Subcutaneous abdominal adipose tissue (tissue), 5 donors: ENCODE measurements around the gene MCOLN1.

Source experiments
- H3K27ac ChIP-seq: one replicate; pipeline ENCODE4 v1.7.0; 2013; ENCODE audit warnings: low read depth, mild to moderate bottlenecking, inconsistent platforms, low read length, moderate library complexity
- H3K27me3 ChIP-seq, 5 donors: one replicate each; pipeline ENCODE4 v1.7.0; 2013; ENCODE audit warnings: low read length in 5 of 5, inconsistent platforms in 1 of 5; ENCODE audit not compliant: control insufficient read depth in 5 of 5, insufficient read depth in 4 of 5
- H3K36me3 ChIP-seq, 5 donors: one replicate each; pipeline ENCODE4 v1.7.0; 2013; ENCODE audit warnings: low read length in 5 of 5; ENCODE audit not compliant: control insufficient read depth in 5 of 5, insufficient read depth in 5 of 5
- H3K4me1 ChIP-seq, 5 donors: one replicate each; pipeline ENCODE4 v1.7.0; 2013; ENCODE audit warnings: low read length in 5 of 5, mild to moderate bottlenecking in 3 of 5, moderate library complexity in 1 of 5; ENCODE audit not compliant: control insufficient read depth in 5 of 5, insufficient read depth in 5 of 5
- H3K4me3 ChIP-seq, 5 donors: one replicate each; pipeline ENCODE4 v1.7.0; 2013; ENCODE audit warnings: low read length in 5 of 5, low read depth in 1 of 5
- H3K9ac ChIP-seq, 5 donors: one replicate each; pipeline ENCODE4 v1.7.0; 2013; ENCODE audit warnings: low read length in 5 of 5, mild to moderate bottlenecking in 4 of 5, moderate library complexity in 3 of 5
- H3K9me3 ChIP-seq, 5 donors: one replicate each; pipeline ENCODE4 v1.7.0; 2013; ENCODE audit warnings: low read length in 5 of 5; ENCODE audit not compliant: control insufficient read depth in 5 of 5
- donor health status: healthy.
- donor health status: healthy.
- donor health status: healthy.
- donor health status: healthy.
- donor health status: healthy.

The MCOLN1 gene

GRCh38 chr19:7522072-7522922 lies at the start of gene MCOLN1:
Gene MCOLN1 (plus strand): TSS chr19:7522624. CDS start chr19:7522751, 127 bp downstream.
- Histone ChIP-seq H3K9ac (peak within 1 kb of the TSS; percentile 26 to 90 (median 84)), H3K9me3 (no peaks in the 10 kb centered on the region), H3K27ac (peak within 1 kb of the TSS; percentile 65), H3K4me1 (peaks cover 1 to 57% (median 38%) of the 10 kb centered on the region in 5 donors), H3K36me3 (peaks cover 0 to 41% (median 26%) of the 10 kb centered on the region in 5 donors), H3K27me3 (no peaks in the 10 kb centered on the region), H3K4me3 (peak within 1 kb of the TSS; percentile 75 to 87 (median 79))

- Histone ChIP-seq H3K27ac (no peak overlapping the region), H3K4me3 (no peak overlapping the region), H3K9ac (no peak overlapping the region), H3K36me3 (peaks cover 0 to 17% (median 15%) of the 10 kb centered on the region in 5 donors), H3K4me1 (peaks cover 0 to 30% (median 18%) of the 10 kb centered on the region in 5 donors), H3K27me3 (no peaks in the 10 kb centered on the region), H3K9me3 (no peaks in the 10 kb centered on the region)
These were observed 46.8 kb upstream of the MCOLN1 start for GRCh38 chr19:7475665-7476064.

DNA sequence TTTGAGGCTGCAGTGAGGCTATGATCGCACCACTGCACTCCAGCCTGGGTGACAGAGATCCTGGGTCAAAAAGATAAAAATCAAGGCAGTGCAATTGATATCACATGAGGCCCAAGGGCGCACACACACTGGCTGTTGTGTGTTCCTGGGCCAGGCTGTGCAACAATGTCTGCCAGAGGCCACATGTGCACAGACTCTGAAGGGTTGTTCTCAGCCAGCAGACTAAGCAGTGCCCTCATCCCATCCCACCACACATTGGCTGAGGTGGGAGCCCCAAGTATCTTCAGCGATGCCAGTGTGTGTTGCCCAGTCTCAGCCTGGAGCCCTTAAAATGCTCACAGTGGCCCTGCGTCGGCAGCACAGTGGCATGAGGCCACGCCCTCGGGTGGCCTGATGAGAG lies 46.2 kb upstream of the MCOLN1 start:
- Histone ChIP-seq H3K27ac (no peak overlapping the region), H3K4me3 (no peak overlapping the region), H3K9ac (no peak overlapping the region), H3K4me1 (peaks cover 0 to 31% (median 21%) of the 10 kb centered on the region in 5 donors), H3K36me3 (peaks cover 0 to 12% (median 10%) of the 10 kb centered on the region in 5 donors), H3K9me3 (no peaks in the 10 kb centered on the region), H3K27me3 (no peaks in the 10 kb centered on the region)

GRCh38 chr19:7476777-7477494 lies 45.5 kb upstream of the MCOLN1 start:
- Histone ChIP-seq H3K27me3 (no peaks in the 10 kb centered on the region), H3K27ac (no peak overlapping the region), H3K4me3 (no peak overlapping the region), H3K36me3 (peaks cover 0 to 5% (median 3%) of the 10 kb centered on the region in 5 donors), H3K9ac (no peak overlapping the region), H3K4me1 (peaks cover 0 to 36% (median 25%) of the 10 kb centered on the region in 5 donors), H3K9me3 (no peaks in the 10 kb centered on the region)

GRCh38 chr19:7477758-7478157 lies 44.7 kb upstream of the MCOLN1 start:
- no peaks in the 10 kb centered on the region for H3K9me3 ChIP-seq
- no peaks in the 10 kb centered on the region for H3K27me3 ChIP-seq
- H3K9ac ChIP-seq = no peak overlapping the region
- H3K4me3 ChIP-seq = no peak overlapping the region
- H3K36me3 ChIP-seq = no peaks in the 10 kb centered on the region
- peaks cover 3 to 43% (median 33%) of the 10 kb centered on the region in 5 donors for H3K4me1 ChIP-seq
- no peak overlapping the region for H3K27ac ChIP-seq

DNA sequence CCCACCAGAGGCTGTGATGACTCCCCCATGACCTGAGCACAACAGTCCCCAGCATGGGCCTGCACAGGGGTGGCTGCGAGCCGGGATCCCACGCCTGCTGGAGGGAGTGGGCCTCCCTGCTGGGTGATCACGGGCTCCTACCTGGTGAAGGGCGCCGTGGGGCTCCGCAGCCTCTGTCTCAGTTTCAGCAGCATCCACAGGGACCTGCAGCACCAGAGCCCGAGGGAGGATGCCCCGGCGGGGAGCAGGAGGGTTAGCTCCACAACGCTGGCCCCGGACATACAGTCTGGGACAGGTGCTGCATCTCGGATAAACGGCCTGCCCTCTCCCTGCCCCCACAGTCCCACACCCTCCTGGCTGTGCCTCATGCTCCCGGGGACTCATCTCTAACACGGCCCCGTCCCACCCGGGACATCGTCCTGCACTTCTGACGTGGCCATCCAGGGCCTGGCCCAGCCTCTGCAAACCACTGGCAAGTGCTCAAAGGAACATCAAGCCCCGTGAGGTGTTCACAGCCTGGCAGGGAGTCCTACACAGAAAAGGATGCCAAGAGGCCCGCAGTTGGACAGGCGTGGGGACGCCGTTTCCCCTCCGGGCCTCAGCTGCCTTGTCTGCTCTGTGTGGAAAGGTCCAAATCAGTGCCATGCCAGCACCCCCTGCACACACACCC lies 44.1 kb upstream of the MCOLN1 start:
- H3K27me3 ChIP-seq = no peaks in the 10 kb centered on the region
- no peak overlapping the region for H3K4me3 ChIP-seq
- H3K36me3 ChIP-seq = no peaks in the 10 kb centered on the region
- peaks cover 3 to 47% (median 38%) of the 10 kb centered on the region in 5 donors for H3K4me1 ChIP-seq
- no peak overlapping the region for H3K9ac ChIP-seq
- H3K9me3 ChIP-seq = no peaks in the 10 kb centered on the region
- no peak overlapping the region for H3K27ac ChIP-seq

- H3K9me3 ChIP-seq = no peaks in the 10 kb centered on the region
- peaks cover 3 to 52% (median 42%) of the 10 kb centered on the region in 5 donors for H3K4me1 ChIP-seq
- no peak overlapping the region for H3K9ac ChIP-seq
- no peaks in the 10 kb centered on the region for H3K27me3 ChIP-seq
- no peaks in the 10 kb centered on the region for H3K36me3 ChIP-seq
- no peak overlapping the region for H3K27ac ChIP-seq
- no peak overlapping the region for H3K4me3 ChIP-seq
These were observed 43.6 kb upstream of the MCOLN1 start for GRCh38 chr19:7478843-7479227.

DNA sequence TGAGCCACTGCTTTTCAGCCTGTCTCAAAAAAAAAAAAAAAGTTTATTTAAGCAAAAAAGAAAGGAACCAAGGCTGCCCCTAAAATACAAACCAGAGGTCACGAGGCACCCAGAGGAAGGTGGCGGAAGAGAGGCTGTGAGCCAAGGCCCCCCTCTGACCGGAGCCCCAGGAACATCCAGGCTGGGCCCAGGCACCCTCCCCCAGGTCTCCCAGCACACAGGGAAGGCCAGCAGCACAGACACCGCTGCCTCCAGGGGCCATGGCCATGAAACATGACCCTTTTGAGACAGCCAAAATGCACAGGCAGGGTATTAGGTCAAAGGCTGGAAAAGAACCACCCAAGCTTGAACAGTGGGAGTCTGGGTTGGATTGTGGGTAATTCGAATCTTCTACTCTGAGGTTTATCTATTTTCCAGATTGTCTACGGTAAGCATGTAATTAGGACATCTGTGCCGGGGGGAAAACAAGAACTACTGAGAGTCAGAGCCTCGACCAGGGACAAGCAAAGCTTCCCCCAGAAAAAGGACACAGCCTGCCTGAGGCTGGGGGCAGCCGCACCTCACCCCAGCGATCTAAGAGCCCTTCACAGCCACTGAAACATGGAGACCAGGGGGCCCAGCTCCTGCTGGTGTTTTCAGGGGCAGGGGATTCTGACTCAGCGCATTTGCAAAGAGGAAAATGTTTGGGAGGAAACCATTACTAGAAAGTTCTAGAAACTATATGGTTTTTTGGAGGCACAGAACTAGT lies 42.0 kb upstream of the MCOLN1 start:
- H3K4me3 ChIP-seq = no peak overlapping the region
- H3K9ac ChIP-seq = peak overlapping the region in 2 of 5 donors; percentile 26 to 45
- H3K36me3 ChIP-seq = no peaks in the 10 kb centered on the region
- peaks cover 3 to 52% (median 42%) of the 10 kb centered on the region in 5 donors for H3K4me1 ChIP-seq
- no peaks in the 10 kb centered on the region for H3K27me3 ChIP-seq
- no peaks in the 10 kb centered on the region for H3K9me3 ChIP-seq
- H3K27ac ChIP-seq = peak overlapping the region; percentile 73

DNA sequence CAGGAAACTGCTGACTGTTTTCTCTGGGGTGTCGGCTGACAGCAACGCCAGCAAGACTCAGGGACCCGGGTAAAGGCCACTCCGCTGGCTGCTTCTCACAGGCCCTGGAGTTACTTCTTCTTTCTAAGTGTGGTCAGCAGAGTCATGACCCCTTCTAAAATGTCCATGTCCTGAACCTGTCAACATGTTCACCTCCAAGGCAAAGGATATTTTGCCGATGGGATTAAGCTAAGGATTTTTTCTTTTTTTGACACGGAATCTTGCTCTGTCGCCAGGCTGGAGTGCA lies 41.5 kb upstream of the MCOLN1 start:
- no peak overlapping the region for H3K4me3 ChIP-seq
- H3K27ac ChIP-seq = peak overlapping the region; percentile 73
- H3K9me3 ChIP-seq = no peaks in the 10 kb centered on the region
- H3K4me1 ChIP-seq = peaks cover 3 to 52% (median 42%) of the 10 kb centered on the region in 5 donors
- H3K9ac ChIP-seq = peak overlapping the region in 2 of 5 donors; percentile 26 to 45
- H3K36me3 ChIP-seq = peaks cover 0 to 3% (median 0%) of the 10 kb centered on the region in 5 donors
- H3K27me3 ChIP-seq = no peaks in the 10 kb centered on the region
